ENCODE results near the gene ANKRD44.

DNA sequence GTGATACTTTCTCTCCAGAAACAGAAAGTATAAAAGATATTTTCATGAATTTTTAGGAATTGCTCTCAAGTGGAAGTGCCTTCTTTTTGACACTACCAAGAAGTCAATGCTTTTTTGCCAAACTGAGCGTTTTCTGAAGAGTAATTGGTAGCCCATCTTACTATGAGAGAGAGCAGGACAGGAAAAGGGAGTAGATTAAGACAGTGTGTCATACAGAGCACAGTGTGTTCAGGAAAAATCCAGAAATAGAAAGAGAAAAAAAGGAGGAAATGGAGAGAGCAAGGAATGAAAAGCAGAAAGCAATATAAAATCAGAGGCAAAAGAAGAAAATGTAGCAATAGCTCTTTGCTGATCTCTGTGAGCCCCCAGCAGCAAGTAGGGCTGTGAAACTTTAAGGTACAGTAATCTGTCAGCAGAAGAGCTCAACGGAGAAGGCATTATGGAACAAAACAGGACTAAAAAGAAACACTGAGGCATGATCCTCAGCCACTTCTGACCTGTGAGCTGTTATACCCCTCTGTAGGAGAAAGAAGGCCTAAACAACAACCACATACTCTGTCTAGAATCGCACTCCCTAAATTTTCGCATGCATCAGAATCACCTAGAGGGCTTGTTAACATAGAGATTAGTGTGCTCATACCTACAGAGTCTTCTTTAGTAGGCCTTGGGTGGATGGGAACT is 369.0 kb downstream of the ANKRD44 start:
- TF ChIP-seq POLR2A (IDR thresholded peaks at IDR 0.05): no peak
- no peak for TF ChIP-seq EP300 (IDR thresholded peaks at IDR 0.05)
- TF ChIP-seq POLR2AphosphoS5 (IDR thresholded peaks at IDR 0.05): no peak

Measured in gastroesophageal sphincter (tissue), 2 donors.